UCSD-AML1 (cell line): ENCODE measurements around the gene KIAA1671.

Source experiments
- DNase-seq: peaks from one replicate; lab custom pipeline; 2025; ENCODE audit not compliant: unreplicated experiment; lab: John Stamatoyannopoulos, UW

KIAA1671 gene

DNA sequence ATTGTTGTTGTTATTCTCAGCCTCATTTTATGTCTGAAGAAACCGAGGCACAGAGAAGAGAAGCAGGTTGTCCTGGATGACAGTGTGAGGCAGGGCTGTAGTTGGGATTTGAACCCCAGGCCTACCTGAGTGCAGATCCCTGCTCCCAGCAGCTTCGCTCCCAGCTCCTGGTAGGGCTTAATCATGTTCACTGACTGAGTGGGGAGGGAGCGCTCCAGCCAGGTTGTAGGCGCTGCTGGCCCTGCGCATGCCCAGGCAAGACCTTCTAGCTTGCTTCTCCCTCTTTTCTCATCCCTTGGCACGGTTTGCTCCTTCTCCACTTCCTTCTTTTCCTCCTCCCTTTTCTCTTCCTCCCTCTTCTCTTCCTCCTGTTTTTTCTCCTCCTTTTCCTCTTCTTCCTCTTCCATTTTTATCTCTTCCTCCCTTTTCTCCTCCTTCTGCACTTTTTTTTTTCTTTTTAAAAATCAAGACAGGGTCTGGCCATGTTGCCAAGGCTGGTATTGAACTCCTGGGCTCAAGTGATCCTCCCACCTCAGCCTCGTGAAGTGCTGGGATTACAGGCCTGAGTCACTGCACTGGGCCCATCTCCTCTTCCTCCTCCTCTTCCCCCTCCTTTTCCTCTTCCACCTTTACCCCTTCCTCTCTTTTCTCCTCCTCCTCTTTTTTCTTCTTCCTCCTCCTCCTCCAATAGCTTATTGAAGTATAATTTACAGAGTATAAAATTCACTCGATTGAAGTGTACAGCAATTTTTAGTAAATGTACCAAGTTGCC lies 109.3 kb downstream of the KIAA1671 start:
- DNase-seq, result no peak

DNA sequence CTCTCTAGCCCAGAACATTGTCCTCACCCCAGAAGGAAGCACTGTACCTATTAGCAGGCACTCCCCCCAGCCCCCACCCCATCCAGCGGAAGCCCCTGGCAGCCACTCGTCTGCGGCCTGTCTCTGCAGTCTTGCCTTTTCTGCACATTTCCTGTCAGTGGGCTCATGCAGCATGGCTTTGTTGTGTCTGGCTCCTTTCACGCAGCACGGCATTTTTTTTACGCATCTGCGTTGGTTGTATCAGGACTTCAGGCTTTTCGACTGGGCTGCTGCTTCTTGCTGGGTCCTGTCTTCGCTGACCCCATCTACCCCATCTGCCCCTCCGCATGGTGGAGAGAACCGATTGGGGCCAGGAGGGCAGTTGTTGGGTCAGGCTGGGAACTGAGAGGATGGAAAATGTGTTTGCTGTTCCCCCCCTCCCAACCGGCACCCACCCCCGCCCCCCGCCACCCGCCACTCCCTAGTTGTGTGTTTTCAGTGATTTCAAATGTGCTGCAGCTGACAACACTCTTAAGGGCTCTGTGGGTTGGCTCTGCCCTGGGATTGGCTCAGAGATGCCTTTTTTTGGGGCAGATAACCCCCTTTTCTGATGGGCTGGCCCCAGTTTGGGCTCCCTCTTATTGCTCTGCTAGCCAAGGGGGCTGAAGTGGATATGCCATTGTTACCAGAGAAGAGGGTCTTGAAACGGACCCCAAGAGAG lies 110.0 kb downstream of the KIAA1671 start:
- peak; percentile 67 for DNase-seq

- DNase-seq, result no peak
Measured at GRCh38 chr22:25064894-25065560, 112.5 kb downstream of the KIAA1671 start.

DNA sequence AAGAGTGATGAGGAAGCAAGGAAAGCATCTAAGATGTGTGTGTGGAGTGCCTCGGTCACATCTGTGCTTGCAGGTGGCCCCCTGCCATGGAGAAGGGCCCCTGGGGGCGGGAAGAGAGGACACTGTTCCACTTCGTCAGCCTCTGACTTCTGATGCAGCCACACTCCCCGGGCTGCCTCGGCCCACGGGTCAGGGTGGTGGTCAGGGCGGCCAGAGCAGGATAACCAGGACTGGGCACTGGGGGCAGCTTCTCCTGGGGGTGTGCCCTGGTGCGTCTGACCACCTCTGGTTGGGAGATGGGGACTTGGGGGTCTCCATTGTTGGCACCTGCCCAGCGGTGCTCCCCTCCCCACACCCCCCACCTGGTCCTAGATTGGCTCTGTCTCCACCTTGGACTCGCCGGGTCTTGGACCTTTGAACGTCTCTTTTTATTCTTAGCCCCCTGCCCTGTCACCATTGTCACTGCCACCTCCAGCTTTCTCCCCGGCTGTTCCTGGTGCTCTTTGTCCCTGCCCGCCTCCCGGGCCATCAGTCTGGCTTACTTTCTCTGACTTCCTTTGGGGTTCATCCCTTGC lies 114.4 kb downstream of the KIAA1671 start:
- DNase-seq, result no peak

DNA sequence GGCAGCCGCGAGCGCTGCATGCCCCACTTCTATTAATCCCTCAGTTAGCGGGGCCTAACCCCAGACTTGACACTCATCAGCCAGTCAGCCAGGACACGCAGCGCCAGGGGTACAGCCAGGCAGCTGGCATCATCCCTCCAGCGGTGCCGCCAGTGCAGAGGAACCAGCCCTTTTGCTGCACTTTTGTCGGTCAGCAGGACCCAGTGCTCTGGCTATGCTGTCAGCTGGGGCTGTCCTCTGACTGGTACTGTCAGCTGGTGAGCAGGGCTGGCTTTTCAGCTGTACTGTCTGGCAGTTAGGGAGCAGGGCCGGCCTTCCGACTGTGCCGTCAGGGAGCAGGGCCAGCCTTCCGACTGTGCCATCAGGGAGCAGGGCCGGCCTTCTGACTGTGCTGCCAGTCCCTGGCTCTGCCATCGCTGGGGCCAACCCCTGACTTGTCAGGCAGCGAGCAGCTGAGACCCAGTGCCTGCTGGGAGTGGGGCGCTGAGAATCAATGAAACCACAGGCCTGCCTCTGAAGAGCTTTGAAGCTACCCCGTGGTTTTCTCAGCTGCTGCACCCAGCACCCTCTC lies 115.4 kb downstream of the KIAA1671 start:
- DNase-seq, result no peak

DNA sequence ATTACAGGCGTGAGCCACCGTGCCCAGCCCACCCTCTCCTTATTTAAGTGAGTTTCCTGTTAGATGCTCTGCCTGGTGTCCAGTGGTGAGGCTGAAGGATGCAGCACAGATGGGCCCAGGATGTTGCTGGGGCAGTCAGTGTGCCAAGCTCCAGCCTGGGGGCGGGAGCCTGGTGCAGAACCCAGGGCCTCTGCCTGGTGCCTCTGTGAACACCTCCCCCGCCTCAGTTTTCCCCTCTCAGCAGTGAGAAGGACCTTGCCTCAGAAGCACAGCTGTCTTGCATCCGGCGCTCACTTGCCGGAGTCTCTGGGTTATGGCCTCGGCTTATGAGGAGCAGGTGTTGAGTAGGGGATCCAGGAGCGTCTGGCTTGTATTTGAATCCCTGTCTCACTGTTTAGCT lies 116.2 kb downstream of the KIAA1671 start:
- no peak for DNase-seq

DNA sequence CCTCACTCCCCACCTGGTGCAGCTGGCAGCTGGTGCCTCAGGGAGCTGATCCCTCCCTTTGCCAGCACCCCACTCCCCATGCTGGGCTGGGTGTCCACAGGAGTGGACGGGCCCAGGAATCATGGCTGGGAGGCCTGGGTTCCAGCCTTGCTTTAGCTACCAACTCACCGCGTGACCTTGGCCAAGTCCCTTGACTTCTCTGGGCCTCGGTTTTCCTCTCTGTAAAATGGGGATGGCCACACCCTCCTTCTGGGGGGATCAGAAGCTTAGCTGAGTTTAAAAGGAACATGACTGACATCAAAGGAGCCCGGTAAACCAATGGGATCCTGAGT lies 116.9 kb downstream of the KIAA1671 start:
- DNase-seq, result no peak

- DNase-seq, result peak; percentile 55
Measured at GRCh38 chr22:25069758-25070481, 117.4 kb downstream of the KIAA1671 start.

DNA sequence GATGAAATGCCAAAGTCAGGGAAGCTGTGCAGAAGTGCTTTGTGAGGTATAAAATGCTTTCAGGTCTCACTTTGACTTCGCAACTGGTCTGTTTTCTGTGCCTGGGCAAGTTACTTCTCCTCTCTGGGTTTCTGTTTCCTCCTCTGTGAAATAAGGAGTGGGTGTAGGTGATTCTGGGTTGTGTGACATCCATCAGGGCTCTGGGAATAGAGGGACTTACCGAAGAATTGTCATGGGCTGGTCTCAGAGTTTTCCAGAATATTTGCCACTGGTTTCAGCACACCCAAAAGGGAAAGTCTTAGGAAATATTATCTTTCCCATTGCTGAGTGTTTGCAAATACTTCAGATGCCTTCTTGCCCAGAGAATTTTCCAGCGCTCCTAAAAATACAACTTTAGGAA lies 118.4 kb downstream of the KIAA1671 start:
- no peak for DNase-seq

DNA sequence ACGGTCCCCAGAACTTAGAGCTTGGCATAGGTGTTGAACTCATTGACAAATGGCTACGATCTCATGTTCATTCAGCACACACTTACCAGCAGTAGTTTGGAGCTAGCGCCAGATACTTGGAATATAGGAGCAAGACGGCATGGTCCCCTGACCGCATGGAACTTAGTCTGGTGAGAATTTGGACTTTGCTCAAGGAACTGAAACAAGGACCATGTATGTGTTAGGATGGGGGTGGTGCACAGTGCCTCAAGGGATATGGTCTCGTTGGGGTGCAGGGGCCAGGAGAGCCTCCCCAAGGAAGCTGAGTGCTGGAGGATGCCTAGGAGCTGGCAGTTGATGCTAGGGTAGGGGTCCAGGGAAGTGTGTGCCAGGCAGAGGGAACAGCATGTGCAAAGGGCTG lies 119.2 kb downstream of the KIAA1671 start:
- no peak for DNase-seq

DNA sequence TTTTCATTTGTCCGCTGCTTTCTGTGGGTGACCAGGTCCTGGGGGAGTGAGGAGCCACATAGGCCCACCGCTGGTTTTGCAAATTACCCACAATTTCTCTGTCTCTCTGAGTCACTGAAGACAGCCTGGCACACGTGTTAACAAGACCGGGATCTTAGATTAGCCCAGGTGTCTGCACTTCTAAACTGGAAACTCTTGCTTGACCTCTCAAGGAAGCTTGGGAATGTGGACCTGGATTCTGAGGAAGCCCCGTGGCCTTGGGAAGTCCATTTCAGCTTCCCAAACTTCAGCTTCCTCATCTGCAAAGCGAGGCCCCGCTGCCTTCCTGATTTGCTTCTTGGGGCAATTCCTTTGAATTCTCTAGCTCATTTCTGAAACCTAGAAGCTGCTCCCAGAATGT lies 119.9 kb downstream of the KIAA1671 start:
- no peak for DNase-seq

- DNase-seq, result no peak
Measured at GRCh38 chr22:25076336-25076735, 123.8 kb downstream of the KIAA1671 start.

GRCh38 chr22:25077056-25077455 lies 124.5 kb downstream of the KIAA1671 start:
- no peak for DNase-seq

GRCh38 chr22:25077964-25078363 lies 125.4 kb downstream of the KIAA1671 start:
- no peak for DNase-seq

- no peak for DNase-seq
Measured at GRCh38 chr22:25078591-25078990, 126.1 kb downstream of the KIAA1671 start.

DNA sequence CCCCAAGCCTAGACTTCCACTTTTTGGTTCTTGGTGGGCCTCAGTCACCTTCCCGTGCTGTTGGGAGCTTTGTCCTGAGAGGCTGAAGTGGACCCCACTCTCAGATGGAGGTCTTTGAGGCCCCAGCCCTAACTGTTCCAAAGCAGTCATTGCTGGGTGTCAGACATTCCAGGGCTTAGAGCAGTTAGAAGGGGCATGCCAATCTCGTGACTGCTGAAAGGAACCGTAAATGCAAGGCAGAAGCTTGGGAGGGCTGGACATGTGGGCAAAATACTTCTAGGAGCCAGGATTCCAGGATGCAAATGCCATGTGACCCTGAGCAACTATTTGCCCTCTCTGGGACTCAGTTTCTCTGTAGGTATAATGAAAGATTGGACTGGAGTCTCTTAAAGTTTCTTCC lies 128.3 kb downstream of the KIAA1671 start:
- no peak for DNase-seq

- peak; percentile 28 for DNase-seq
Measured at GRCh38 chr22:25081409-25081824, 128.9 kb downstream of the KIAA1671 start.

GRCh38 chr22:25082096-25082495 lies 129.6 kb downstream of the KIAA1671 start:
- DNase-seq, result no peak

GRCh38 chr22:25083056-25083806 lies 130.7 kb downstream of the KIAA1671 start:
- no peak for DNase-seq

- no peak for DNase-seq
Measured at GRCh38 chr22:25083807-25084200, 131.3 kb downstream of the KIAA1671 start.
